GM23248 (cell line): ENCODE data around the gene CD163L1.

Source experiments
- EZH2 ChIP-seq: fragments of 200-600 bp; sonication (generic); IDR thresholded peaks from 2 replicates; pipeline ENCODE4 v1.6.1; 2018; ENCODE audit warnings: antibody characterized with exemption, mild to moderate bottlenecking; ENCODE audit not compliant: insufficient read depth, poor library complexity, severe bottlenecking
- EZH2phosphoT487 ChIP-seq: fragments of 200-600 bp; sonication (generic); IDR thresholded peaks from 2 replicates; pipeline ENCODE4 v1.6.1; 2018; ENCODE audit warnings: antibody characterized with exemption, moderate library complexity, mild to moderate bottlenecking, low read depth; ENCODE audit not compliant: insufficient read depth

DNA sequence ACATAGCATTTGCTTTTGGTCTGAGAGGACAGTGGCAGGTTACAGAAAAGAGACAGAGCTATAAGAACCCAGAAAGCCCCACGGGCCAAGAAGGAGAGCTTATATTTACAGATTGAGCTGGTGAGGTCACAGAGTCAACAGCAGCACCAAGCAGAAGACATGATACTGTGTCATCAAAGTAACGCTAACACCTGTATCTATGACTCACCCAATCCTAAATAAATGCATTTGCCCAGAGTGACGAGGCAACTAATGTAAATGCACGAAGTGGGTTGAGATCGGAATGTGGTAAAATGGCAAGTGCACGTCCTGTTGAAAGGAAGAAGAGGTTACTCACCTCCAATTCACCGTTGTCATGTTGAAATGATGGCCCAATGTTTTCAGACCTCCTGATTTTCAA, 6.7 kb upstream of the CD163L1 start:
- no peak for TF ChIP-seq EZH2
- TF ChIP-seq EZH2phosphoT487 = no peak
